ENCODE measurements around the gene CRACR2A. TPM values are rescaled to one million over a fixed set of nuclear protein-coding genes. Genes with fewer than 3 reads are reported as not detected.
A peak's percentile ranks its signal among the peaks of the same experiment; 100 is the strongest.

The CRACR2A gene
- total and polyA plus RNA-seq, 2 of the 8 experiments (the other 6 are each of a cell fraction or from before 2014, with no cell fraction given): 0.85 to 3.2 TPM

GRCh38 chr12:3727877-3728632, 24.9 kb downstream of the CRACR2A start:
- H3K18ac ChIP-seq (ENCODE audit: extremely low read depth, low read length): no peak overlapping the region
- no peaks in the 10 kb centered on the region for H4K20me1 ChIP-seq (replicated peaks in 1 of 2; ENCODE audit: control insufficient read depth in 1 of 2, insufficient read depth in 2 of 2, low read length in 2 of 2)
- H3K36me3 ChIP-seq (ENCODE audit: control insufficient read depth in 2 of 4, insufficient read depth in 4 of 4, low read length in 3 of 4): no peaks in the 10 kb centered on the region
- no peak for TF ChIP-seq CBX8 (IDR thresholded peaks at IDR 0.05; ENCODE audit: borderline replicate concordance, low read depth, low read length)
- TF ChIP-seq, protein P1, sequence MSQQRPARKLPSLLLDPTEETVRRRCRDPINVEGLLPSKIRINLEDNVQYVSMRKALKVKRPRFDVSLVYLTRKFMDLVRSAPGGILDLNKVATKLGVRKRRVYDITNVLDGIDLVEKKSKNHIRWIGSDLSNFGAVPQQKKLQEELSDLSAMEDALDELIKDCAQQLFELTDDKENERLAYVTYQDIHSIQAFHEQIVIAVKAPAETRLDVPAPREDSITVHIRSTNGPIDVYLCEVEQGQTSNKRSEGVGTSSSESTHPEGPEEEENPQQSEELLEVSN (IDR thresholded peaks at IDR 0.05): 0 out of 2 replicates have a peak, but pooled peaks have one; percentile 46
- H3K4me2 ChIP-seq (ENCODE audit: insufficient read depth in 1 of 2, low read depth in 2 of 2, low read length in 2 of 2): no peak overlapping the region
- 90% methylated on average over 8 of the region's 8 CpGs; no CpG with 5 or more reads in 1 of the 2 experiments for WGBS, 2 experiments (ENCODE audit: extremely low coverage in 1 of 2, insufficient coverage in 1 of 2, insufficient read length in 1 of 2, insufficient replicate concordance in 2 of 2, low coverage in 1 of 2, low lambda C conversion rate in 2 of 2, missing lambda C conversion rate in 1 of 2)
- no peak overlapping the region for H3K56ac ChIP-seq (replicated peaks; ENCODE audit: insufficient read length, low read depth, low read length)
- H2BK12ac ChIP-seq (ENCODE audit: low read depth, low read length): no peak overlapping the region; the same call in 1 of the 2 replicates
- H3K23ac ChIP-seq (ENCODE audit: insufficient read length): no peak overlapping the region
- no peaks in the 10 kb centered on the region for H3K79me2 ChIP-seq (ENCODE audit: control insufficient read depth in 1 of 2, insufficient read depth in 2 of 2, low read length in 2 of 2)
- H4K5ac ChIP-seq (ENCODE audit: insufficient read length, low read depth, low read length): no peak overlapping the region
- DNase-seq (ENCODE audit: low read depth in 1 of 2, low spot score in 2 of 2): no peak
- H3K4me1 ChIP-seq (replicated peaks in 1 of 4; ENCODE audit: control insufficient read depth in 3 of 4, insufficient read depth in 4 of 4, low read length in 3 of 4): peaks cover 0 to 12% (median 4%) of the 10 kb centered on the region in 4 experiments; a peak in 4 of 7 replicates
- H3K4ac ChIP-seq (replicated peaks; ENCODE audit: insufficient read length, low read depth, low read length): no peak overlapping the region
- no peaks in the 10 kb centered on the region for H3K79me1 ChIP-seq (ENCODE audit: low read depth, low read length)
- 0 out of 2 replicates have a peak overlapping the region, but pooled peaks have one; percentile 30 for H2AK5ac ChIP-seq (ENCODE audit: low read depth, low read length)
- H4K91ac ChIP-seq (replicated peaks; ENCODE audit: insufficient read length, low read length): no peak overlapping the region
- no peak for FAIRE-seq
- H2BK120ac ChIP-seq (replicated peaks; ENCODE audit: low read depth, low read length): no peak overlapping the region
- H2BK15ac ChIP-seq (ENCODE audit: low read length): no peak overlapping the region
- no peak overlapping the region for H3K4me3 ChIP-seq (ENCODE audit: extremely low read depth in 1 of 4, insufficient read depth in 2 of 4, low read depth in 3 of 4, low read length in 4 of 4)
- H4K8ac ChIP-seq (ENCODE audit: extremely low read depth, insufficient read depth, low read length): no peak overlapping the region
- H3K14ac ChIP-seq (ENCODE audit: insufficient read length): no peak overlapping the region
- CTCF ChIA-PET (ENCODE audit: partially characterized antibody): interaction anchor here (0.8 to 1.6 kb wide), 5 partner anchors 10 to 413 kb away, joined by 3 to 8 read pairs (median 4); partner anchors contain the start of gene CRACR2A
- H3K27ac ChIP-seq (ENCODE audit: low read depth, low read length): no peak overlapping the region; the same call in 1 of the 2 replicates
- no peaks in the 10 kb centered on the region for H3K23me2 ChIP-seq (ENCODE audit: low read depth, low read length)
- no peak overlapping the region for H3K9ac ChIP-seq (replicated peaks in 1 of 4; ENCODE audit: extremely low read depth in 1 of 4, low read depth in 3 of 4, low read length in 3 of 4)
- H2BK5ac ChIP-seq (ENCODE audit: low read depth, low read length): no peak overlapping the region
- H3K9me3 ChIP-seq (ENCODE audit: insufficient read depth in 2 of 2, low read depth in 1 of 2, low read length in 1 of 2): peaks cover 4 to 9% of the 10 kb centered on the region in 2 experiments; a peak in 2 of 4 replicates
- no peaks in the 10 kb centered on the region for H3K27me3 ChIP-seq (replicated peaks in 1 of 4; ENCODE audit: control insufficient read depth in 3 of 4, extremely low read depth in 1 of 4, insufficient read depth in 3 of 4, low read length in 3 of 4)
- H2BK20ac ChIP-seq (ENCODE audit: low read length): 0 out of 2 replicates have a peak overlapping the region, but pooled peaks have one; percentile 43
- H2AFZ ChIP-seq (ENCODE audit: low read length): no peak overlapping the region
- POLR2A ChIA-PET (ENCODE audit: partially characterized antibody): no interaction called here
